HEK293 (cell line): Measurements from ENCODE around the gene SOCS7.

Source experiments
- CTCF ChIA-PET: fragments of 350-600 bp; formaldehyde crosslinking; extraction: SDS; loops from one replicate; lab custom pipeline; 2021; ENCODE audit warnings: antibody characterized with exemption; lab: Yijun Ruan, JAX
- POLR2A ChIA-PET: fragments of 300-600 bp; formaldehyde crosslinking; extraction: SDS; loops from one replicate; lab custom pipeline; 2020; ENCODE audit warnings: antibody characterized with exemption, inconsistent platforms; lab: Yijun Ruan, JAX
- H3K27ac ChIP-seq: fragments of 200-500 bp; sonication (Bioruptor generic); 2 replicates; pipeline ENCODE4 v1.5.1; 2014; ENCODE audit warnings: low read depth, low read length, control low read depth, inconsistent platforms; ENCODE audit errors: extremely low read depth
- H3K36me3 ChIP-seq, 2 experiments: fragments of 200-500 bp in 1 of 2; sonication (Bioruptor generic) in 1 of 2; 1 replicate in 1 of 2; 2 replicates in 1 of 2; pipeline ENCODE4 v1.5.1; 2014 to 2017; ENCODE audit warnings: inconsistent platforms in 2 of 2, low read length in 2 of 2; ENCODE audit not compliant: control insufficient read depth in 2 of 2, insufficient read depth in 1 of 2
- H3K4me1 ChIP-seq: fragments of 200-500 bp; sonication (Bioruptor generic); 2 replicates; pipeline ENCODE4 v1.5.1; 2014; ENCODE audit warnings: mild to moderate bottlenecking, low read length, inconsistent platforms; ENCODE audit not compliant: control insufficient read depth, insufficient read depth
- H3K4me3 ChIP-seq: 2 replicates; pipeline ENCODE4 v1.5.1; 2011; ENCODE audit warnings: low read depth, mild to moderate bottlenecking, control low read depth, low read length, moderate library complexity
- H3K9me3 ChIP-seq: fragments of 200-500 bp; sonication (Bioruptor generic); 2 replicates; pipeline ENCODE4 v1.5.1; 2014; ENCODE audit warnings: low read depth, low read length, inconsistent platforms; ENCODE audit not compliant: control insufficient read depth, insufficient read depth
- HOXD13 ChIP-seq: sonication (generic); formaldehyde crosslinking; IDR thresholded peaks from 2 replicates; pipeline ENCODE4 v1.8.0; 2022; ENCODE audit warnings: missing genetic modification reagents, borderline replicate concordance
- KLF8 ChIP-seq: fragments of 450-650 bp; formaldehyde crosslinking; IDR thresholded peaks from 2 replicates; pipeline ENCODE4 v1.5.1; 2016; ENCODE audit warnings: missing biosample characterization, missing genetic modification characterization
- PRDM6 ChIP-seq: fragments of 450-650 bp; formaldehyde crosslinking; IDR thresholded peaks from 2 replicates; pipeline ENCODE4 v1.5.1; 2017; ENCODE audit warnings: missing biosample characterization, missing genetic modification characterization
- RBAK ChIP-seq: fragments of 450-650 bp; formaldehyde crosslinking; IDR thresholded peaks from 2 replicates; pipeline ENCODE4 v1.5.1; 2016; ENCODE audit warnings: missing biosample characterization, missing genetic modification characterization
- REPIN1 ChIP-seq: fragments of 450-650 bp; formaldehyde crosslinking; IDR thresholded peaks from 2 replicates; pipeline ENCODE4 v1.5.1; 2017; ENCODE audit warnings: missing biosample characterization, missing genetic modification characterization, low read depth
- ZBTB21 ChIP-seq: fragments of 450-650 bp; formaldehyde crosslinking; IDR thresholded peaks from 2 replicates; pipeline ENCODE4 v1.5.1; 2017; ENCODE audit warnings: missing biosample characterization, missing genetic modification characterization
- ZFHX2 ChIP-seq: fragments of 450-650 bp; formaldehyde crosslinking; conservative IDR thresholded peaks from 2 replicates; pipeline ENCODE4 v1.5.1; 2016; ENCODE audit warnings: missing biosample characterization, missing genetic modification characterization
- ZNF10 ChIP-seq: fragments of 450-650 bp; formaldehyde crosslinking; IDR thresholded peaks from 2 replicates; pipeline ENCODE4 v1.5.1; 2017; ENCODE audit warnings: missing biosample characterization, missing genetic modification characterization
- ZNF112 ChIP-seq: fragments of 450-650 bp; formaldehyde crosslinking; IDR thresholded peaks from 2 replicates; pipeline ENCODE4 v1.5.0; 2017; ENCODE audit warnings: missing biosample characterization, missing genetic modification characterization
- ZNF140 ChIP-seq: fragments of 450-650 bp; formaldehyde crosslinking; IDR thresholded peaks from 2 replicates; pipeline ENCODE4 v1.5.1; 2016; ENCODE audit warnings: missing biosample characterization, missing genetic modification characterization
- ZNF19 ChIP-seq: fragments of 450-650 bp; formaldehyde crosslinking; IDR thresholded peaks from 2 replicates; pipeline ENCODE4; 2016; ENCODE audit warnings: missing biosample characterization, missing genetic modification characterization, low read depth
- ZNF2 ChIP-seq: fragments of 450-650 bp; formaldehyde crosslinking; IDR thresholded peaks from 2 replicates; pipeline ENCODE4 v1.5.1; 2016; ENCODE audit warnings: missing biosample characterization, missing genetic modification characterization
- ZNF23 ChIP-seq: fragments of 450-650 bp; formaldehyde crosslinking; IDR thresholded peaks from 2 replicates; pipeline ENCODE4 v1.5.1; 2016; ENCODE audit warnings: missing biosample characterization, missing genetic modification characterization, borderline replicate concordance
- ZNF391 ChIP-seq: fragments of 450-650 bp; formaldehyde crosslinking; IDR thresholded peaks from 2 replicates; pipeline ENCODE4 v1.5.1; 2016; ENCODE audit warnings: low read depth, missing biosample characterization, missing genetic modification characterization, borderline replicate concordance
- ZNF404 ChIP-seq: fragments of 450-650 bp; formaldehyde crosslinking; IDR thresholded peaks from 2 replicates; pipeline ENCODE4 v1.5.1; 2017; ENCODE audit warnings: missing biosample characterization, missing genetic modification characterization
- ZNF513 ChIP-seq: fragments of 450-650 bp; IDR thresholded peaks from 2 replicates; pipeline ENCODE4 v1.5.1; 2018; ENCODE audit warnings: missing biosample characterization, missing genetic modification characterization
- ZNF549 ChIP-seq: fragments of 450-650 bp; IDR thresholded peaks from 2 replicates; pipeline ENCODE4 v1.5.1; 2018; ENCODE audit warnings: missing biosample characterization, missing genetic modification characterization, mild to moderate bottlenecking, inconsistent platforms, moderate library complexity
- ZNF600 ChIP-seq: fragments of 450-650 bp; formaldehyde crosslinking; IDR thresholded peaks from 2 replicates; pipeline ENCODE4 v1.5.1; 2016; ENCODE audit warnings: missing biosample characterization, missing genetic modification characterization
- ZNF610 ChIP-seq: fragments of 450-650 bp; formaldehyde crosslinking; IDR thresholded peaks from 2 replicates; pipeline ENCODE4 v1.5.1; 2016; ENCODE audit warnings: missing biosample characterization, missing genetic modification characterization, borderline replicate concordance
- ZNF621 ChIP-seq: fragments of 450-650 bp; formaldehyde crosslinking; IDR thresholded peaks from 2 replicates; pipeline ENCODE4 v1.5.1; 2017; ENCODE audit warnings: missing biosample characterization, missing genetic modification characterization
- ZNF654 ChIP-seq: fragments of 450-650 bp; formaldehyde crosslinking; IDR thresholded peaks from 2 replicates; pipeline ENCODE4 v1.5.1; 2016; ENCODE audit warnings: low read depth, missing biosample characterization, missing genetic modification characterization
- ZNF701 ChIP-seq: fragments of 450-650 bp; formaldehyde crosslinking; IDR thresholded peaks from 2 replicates; pipeline ENCODE4 v1.5.1; 2016; ENCODE audit warnings: missing biosample characterization, missing genetic modification characterization
- ZNF747 ChIP-seq: fragments of 450-650 bp; formaldehyde crosslinking; IDR thresholded peaks from 2 replicates; pipeline ENCODE4 v1.5.1; 2016; ENCODE audit warnings: missing biosample characterization, missing genetic modification characterization
- ZSCAN23 ChIP-seq: fragments of 450-650 bp; formaldehyde crosslinking; IDR thresholded peaks from 2 replicates; pipeline ENCODE4 v1.5.1; 2016; ENCODE audit warnings: missing biosample characterization, missing genetic modification characterization
- ZSCAN30 ChIP-seq: fragments of 450-650 bp; IDR thresholded peaks from 2 replicates; pipeline ENCODE4 v1.5.1; 2018; ENCODE audit warnings: missing biosample characterization, mild to moderate bottlenecking, missing genetic modification characterization, moderate library complexity
- TF ChIP-seq, protein P1 (sequence below): fragments of 450-650 bp; formaldehyde crosslinking; IDR thresholded peaks from 2 replicates; pipeline ENCODE4 v1.5.1; 2016; ENCODE audit warnings: missing biosample characterization, missing genetic modification characterization
- TF ChIP-seq, protein P2 (sequence below): fragments of 450-650 bp; IDR thresholded peaks from 2 replicates; pipeline ENCODE4 v1.5.1; 2018; ENCODE audit warnings: missing biosample characterization, mild to moderate bottlenecking, missing genetic modification characterization

The SOCS7 gene

DNA sequence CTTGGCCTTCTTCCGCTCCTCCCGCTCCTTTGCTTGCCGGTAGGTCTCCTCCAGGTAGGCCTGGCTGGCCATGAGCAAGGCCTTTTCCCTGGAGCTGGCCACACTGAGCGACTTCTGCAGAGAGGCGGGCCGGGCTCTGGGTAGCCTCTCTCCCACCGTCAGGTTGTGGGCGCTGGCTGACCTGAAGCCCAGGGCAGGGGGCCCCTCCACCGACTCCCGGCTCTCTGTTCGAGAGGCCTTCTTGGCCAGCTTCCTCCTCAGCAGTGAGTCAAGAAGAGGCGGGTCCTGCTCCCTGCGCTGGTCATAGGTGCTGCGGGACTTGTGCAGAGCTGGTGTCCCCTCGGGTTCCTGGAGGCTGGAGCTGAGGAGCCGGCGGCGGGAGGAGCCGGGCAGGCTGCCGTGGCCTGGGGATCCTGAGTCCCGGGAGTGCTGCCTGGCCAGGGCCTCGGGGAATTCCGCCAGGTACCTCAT is 20.7 kb upstream of the SOCS7 start:
- Histone ChIP-seq H3K27ac (no peak overlapping the region), H3K4me1 (no peaks in the 10 kb centered on the region), H3K4me3 (no peak overlapping the region), H3K9me3 (no peaks in the 10 kb centered on the region), H3K36me3 (no peaks in the 10 kb centered on the region)
- ChIA-PET CTCF (interaction anchor here (1.0 to 12.3 kb wide), 5 partner anchors 7 to 82 kb away, joined by 3 to 186 read pairs (median 67); partner anchors contain the start of genes GPR179 and SOCS7), POLR2A (interaction anchor here (0.6 to 0.9 kb wide), 3 partner anchors 9 to 84 kb away, joined by 3 read pairs; partner anchors contain the start of gene SOCS7)
- TF ChIP-seq ZNF549 (tag by site-specific recombination) (no peak), KLF8 (tag by site-specific recombination) (no peak), ZNF391 (tag by site-specific recombination) (no peak), HOXD13 (no peak), ZFHX2 (tag by site-specific recombination) (no peak), ZNF747 (tag by site-specific recombination) (no peak), ZNF23 (tag by site-specific recombination) (no peak), ZNF140 (tag by site-specific recombination) (no peak), ZNF600 (tag by site-specific recombination) (no peak)

- Histone ChIP-seq H3K36me3 (no peaks in the 10 kb centered on the region), H3K9me3 (no peaks in the 10 kb centered on the region), H3K4me1 (no peaks in the 10 kb centered on the region), H3K4me3 (no peak overlapping the region), H3K27ac (no peak overlapping the region)
- ChIA-PET CTCF (interaction anchor here (0.6 to 12.3 kb wide), 21 partner anchors 9 to 1345 kb away, joined by 3 to 186 read pairs (median 8); partner anchors contain the start of genes GPR179 and SOCS7), POLR2A (interaction anchor here (1.0 to 1.1 kb wide), 2 partner anchors 8 to 82 kb away, joined by 3 to 8 read pairs; no protein-coding TSS in a partner anchor)
- no peak for TF ChIP-seq ZBTB21 (tag by site-specific recombination)
- no peak for TF ChIP-seq ZNF2
- no peak for TF ChIP-seq ZNF19 (tag by site-specific recombination)
- no peak for TF ChIP-seq ZSCAN23 (tag by site-specific recombination)
- no peak for TF ChIP-seq RBAK (tag by site-specific recombination)
- TF ChIP-seq, protein P1, sequence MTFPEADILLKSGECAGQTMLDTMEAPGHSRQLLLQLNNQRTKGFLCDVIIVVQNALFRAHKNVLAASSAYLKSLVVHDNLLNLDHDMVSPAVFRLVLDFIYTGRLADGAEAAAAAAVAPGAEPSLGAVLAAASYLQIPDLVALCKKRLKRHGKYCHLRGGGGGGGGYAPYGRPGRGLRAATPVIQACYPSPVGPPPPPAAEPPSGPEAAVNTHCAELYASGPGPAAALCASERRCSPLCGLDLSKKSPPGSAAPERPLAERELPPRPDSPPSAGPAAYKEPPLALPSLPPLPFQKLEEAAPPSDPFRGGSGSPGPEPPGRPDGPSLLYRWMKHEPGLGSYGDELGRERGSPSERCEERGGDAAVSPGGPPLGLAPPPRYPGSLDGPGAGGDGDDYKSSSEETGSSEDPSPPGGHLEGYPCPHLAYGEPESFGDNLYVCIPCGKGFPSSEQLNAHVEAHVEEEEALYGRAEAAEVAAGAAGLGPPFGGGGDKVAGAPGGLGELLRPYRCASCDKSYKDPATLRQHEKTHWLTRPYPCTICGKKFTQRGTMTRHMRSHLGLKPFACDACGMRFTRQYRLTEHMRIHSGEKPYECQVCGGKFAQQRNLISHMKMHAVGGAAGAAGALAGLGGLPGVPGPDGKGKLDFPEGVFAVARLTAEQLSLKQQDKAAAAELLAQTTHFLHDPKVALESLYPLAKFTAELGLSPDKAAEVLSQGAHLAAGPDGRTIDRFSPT (tag by site-specific recombination): no peak
- TF ChIP-seq ZNF404 (tag by site-specific recombination): no peak
- TF ChIP-seq ZNF112 (tag by site-specific recombination): no peak
- TF ChIP-seq ZNF747 (tag by site-specific recombination): no peak
- no peak for TF ChIP-seq ZNF621
- no peak for TF ChIP-seq REPIN1 (tag by site-specific recombination)
- TF ChIP-seq ZNF10: no peak
- no peak for TF ChIP-seq PRDM6 (tag by site-specific recombination)
- no peak for TF ChIP-seq ZNF654
- no peak for TF ChIP-seq ZNF513 (tag by site-specific recombination)
- TF ChIP-seq, protein P2, sequence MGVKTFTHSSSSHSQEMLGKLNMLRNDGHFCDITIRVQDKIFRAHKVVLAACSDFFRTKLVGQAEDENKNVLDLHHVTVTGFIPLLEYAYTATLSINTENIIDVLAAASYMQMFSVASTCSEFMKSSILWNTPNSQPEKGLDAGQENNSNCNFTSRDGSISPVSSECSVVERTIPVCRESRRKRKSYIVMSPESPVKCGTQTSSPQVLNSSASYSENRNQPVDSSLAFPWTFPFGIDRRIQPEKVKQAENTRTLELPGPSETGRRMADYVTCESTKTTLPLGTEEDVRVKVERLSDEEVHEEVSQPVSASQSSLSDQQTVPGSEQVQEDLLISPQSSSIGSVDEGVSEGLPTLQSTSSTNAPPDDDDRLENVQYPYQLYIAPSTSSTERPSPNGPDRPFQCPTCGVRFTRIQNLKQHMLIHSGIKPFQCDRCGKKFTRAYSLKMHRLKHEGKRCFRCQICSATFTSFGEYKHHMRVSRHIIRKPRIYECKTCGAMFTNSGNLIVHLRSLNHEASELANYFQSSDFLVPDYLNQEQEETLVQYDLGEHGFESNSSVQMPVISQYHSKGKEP (tag by site-specific recombination): no peak
- TF ChIP-seq ZNF610 (tag by site-specific recombination): no peak
- TF ChIP-seq ZNF701 (tag by site-specific recombination): no peak
- no peak for TF ChIP-seq ZSCAN30 (tag by site-specific recombination)
Measured at GRCh38 chr17:38332735-38333134, 18.9 kb upstream of the SOCS7 start.
